ENCODE results near the gene FOXN3.
"Not testable (repeated sequence)": the region's sequence is repeated elsewhere in the genome, so short reads cannot be mapped to it uniquely, and the experiment has no call there.

The FOXN3 gene

DNA sequence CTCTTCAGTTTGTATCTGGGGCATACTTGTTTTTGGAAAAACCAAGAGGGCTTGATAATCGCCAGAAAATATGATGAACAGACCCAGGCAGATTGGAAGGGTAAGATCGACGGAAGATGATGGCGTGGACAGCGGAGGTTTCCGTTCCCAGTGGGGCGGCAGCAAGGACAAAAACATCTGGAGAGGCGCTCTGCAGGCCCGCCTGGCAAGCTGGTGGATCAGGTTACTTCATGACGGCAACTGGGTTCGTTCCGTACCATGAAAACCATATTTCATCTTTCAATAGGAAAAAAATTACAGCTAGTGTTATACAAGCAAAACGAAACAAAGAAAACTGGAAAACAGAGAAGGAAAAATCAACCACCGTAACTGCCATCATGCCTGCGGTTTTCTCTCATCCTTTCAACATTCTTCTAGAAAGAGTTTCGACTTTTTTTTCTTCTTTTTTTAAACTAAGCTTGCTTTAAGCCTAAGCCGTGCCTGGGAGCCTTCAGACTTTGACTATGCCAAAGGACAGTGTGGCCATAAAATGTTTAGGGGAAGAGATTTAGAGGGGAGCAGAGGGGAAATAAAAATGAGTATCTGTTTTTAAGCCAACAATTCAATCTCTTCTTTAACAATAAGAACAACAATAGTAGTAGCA, 210.5 kb downstream of the FOXN3 start:
- no peak for DNase-seq (ENCODE audit: low read depth in 2 of 3, low spot score in 1 of 3)

DNA sequence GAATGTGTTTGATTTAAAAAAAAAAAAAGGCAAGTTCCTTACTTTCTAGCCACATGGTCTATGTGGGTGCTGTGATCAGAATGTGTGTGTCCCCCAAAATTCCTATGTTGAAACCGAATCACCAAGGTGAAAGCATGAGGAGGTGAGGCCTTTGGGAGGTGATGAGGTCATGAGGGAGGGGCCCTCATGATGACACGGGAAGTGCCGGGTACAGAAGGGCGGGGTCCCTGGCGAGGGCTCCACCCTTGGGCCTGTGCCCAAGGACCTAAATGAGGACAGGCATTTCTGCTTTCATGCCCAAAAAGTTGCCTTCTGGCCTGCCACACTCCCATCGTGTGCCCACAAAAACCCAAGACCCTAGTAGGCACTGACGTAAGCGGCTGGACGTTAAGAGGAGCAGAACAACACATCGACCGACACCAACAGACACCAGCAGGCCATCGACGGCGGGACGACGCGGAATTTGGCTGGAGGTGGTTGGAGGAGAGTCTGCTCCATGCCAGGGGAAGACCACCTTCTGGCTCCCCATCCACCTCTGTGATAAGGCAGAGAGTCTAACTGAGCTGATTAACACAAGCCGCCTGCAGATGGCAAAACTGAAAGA, 211.8 kb downstream of the FOXN3 start:
- no peak for DNase-seq (ENCODE audit: low read depth in 2 of 3, low spot score in 1 of 3)

DNA sequence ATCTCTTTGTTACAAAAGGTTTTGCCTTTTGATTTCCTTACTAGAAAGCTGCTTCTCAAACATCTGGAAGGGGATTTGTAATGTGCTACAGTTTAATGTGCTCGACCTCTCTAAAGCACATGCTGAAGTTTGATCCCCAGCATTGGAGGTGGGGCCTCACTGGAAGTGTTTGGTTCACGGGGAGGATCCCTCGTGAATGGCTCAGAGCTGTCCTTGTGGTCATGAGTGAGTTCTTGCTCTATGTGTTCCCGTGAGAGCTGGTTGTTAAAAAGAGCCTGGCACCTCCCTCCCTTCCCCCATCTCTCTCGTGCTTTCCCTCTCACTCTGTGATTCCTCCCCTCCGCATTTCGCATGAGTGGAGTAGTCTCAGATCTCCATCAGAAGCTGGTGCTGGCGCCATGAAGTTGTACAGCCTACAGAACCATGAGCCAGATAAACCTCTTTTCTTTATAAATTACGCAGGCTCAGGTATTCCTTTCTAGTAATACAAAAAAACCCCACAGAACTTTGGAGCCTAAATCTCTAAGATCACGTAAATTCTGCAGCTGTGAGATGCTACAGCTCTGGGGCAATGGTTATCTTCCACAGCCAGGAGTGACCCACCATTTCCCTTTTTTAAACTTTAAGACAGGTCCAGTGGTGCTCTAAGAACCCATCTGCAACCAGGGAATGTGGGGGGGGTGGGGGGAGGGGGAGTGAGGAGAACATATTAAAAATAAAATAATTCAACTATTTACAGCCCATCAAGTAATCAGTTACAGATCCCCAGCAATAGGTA, 214.4 kb downstream of the FOXN3 start:
- no peak for DNase-seq (ENCODE audit: low read depth in 2 of 3, low spot score in 1 of 3)

- DNase-seq (ENCODE audit: low read depth in 2 of 3, low spot score in 1 of 3) = no peak
Observed at GRCh38 chr14:89201645-89202044, 215.4 kb downstream of the FOXN3 start.

GRCh38 chr14:89199357-89199756, 217.7 kb downstream of the FOXN3 start:
- not testable (repeated sequence) for DNase-seq (ENCODE audit: low read depth in 2 of 3, low spot score in 1 of 3)

DNA sequence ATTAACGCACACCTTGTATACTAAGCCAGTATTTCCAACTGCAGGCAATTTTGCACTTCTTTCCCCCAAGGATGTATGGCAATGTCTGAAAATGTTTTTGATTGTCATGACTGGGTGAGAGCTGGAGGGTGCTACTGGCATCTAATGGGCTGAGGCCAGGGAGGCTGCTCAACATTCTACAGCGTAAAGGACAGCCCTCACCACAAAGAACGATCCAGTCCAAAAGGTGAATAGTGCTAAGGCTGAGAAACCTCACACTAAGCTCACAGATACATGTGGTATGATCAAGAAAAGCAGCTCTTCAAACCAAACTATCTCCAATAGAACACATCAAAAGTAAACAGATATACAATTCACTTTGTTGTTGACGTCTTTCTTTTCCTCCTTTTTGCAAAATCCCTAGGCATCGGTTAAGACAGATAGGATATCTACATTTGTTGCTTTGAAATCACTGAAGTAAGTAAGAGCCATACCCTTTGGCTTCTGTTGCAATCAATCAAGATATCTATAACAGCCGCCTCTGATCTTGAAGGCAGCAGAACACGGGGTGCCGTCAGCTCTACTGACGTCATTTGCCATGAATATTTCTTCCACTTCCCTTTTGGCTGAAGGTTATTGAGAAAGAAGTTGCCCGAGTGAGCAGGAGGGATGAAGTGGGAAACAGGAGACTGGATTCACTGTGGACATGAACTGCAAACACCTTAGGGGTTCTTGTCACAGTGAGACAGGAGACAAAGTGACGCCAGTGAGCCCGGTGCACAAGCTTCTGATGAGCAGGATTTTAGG, 218.3 kb downstream of the FOXN3 start:
- DNase-seq (ENCODE audit: low read depth in 2 of 3, low spot score in 1 of 3) = no peak

DNA sequence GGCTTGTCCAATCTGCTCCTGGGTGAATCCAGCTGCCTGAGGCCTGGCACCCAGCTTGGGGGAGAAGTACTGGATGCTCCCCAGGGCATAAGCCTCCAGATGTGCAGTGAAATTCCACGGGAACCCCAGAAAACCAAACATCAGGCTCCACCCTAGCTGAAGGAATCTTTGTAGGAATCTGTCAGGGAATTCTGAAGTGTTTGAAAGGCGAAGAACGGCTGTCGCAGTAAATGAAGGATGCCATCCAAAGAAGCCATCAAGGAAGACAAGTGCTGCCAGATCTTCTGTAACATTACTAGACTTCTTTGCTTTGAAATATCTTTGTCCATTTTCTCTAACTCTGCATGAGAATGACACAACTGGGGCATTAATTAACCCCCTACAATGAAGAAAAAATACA, 219.4 kb downstream of the FOXN3 start:
- no peak for DNase-seq (ENCODE audit: low read depth in 2 of 3, low spot score in 1 of 3)

- no peak for DNase-seq (ENCODE audit: low read depth in 2 of 3, low spot score in 1 of 3)
Observed at GRCh38 chr14:89196545-89196944, 220.5 kb downstream of the FOXN3 start.

DNA sequence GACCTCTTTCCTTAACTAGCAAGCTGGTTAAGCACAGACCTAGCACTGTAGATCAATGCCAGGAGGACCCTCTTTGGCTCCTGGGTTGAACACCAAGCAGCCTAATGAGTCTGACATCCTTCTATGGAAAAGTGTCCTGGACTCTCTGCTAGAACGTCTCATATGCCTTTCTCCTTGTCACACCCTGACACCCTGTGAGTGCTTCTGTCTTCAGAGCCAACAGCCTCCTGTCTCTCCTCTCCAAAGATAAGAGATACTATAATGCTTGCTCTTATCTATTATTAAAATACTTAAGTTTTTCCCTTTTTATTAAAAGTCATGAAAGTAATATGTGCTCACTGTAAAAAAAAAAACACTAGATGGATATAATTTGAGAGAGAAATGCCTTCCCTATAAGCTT, 222.7 kb downstream of the FOXN3 start:
- no peak for DNase-seq (ENCODE audit: low read depth in 2 of 3, low spot score in 1 of 3)

GRCh38 chr14:89190765-89191513, 226.1 kb downstream of the FOXN3 start:
- DNase-seq (ENCODE audit: low read depth in 2 of 3, low spot score in 1 of 3) = no peak

- no peak for DNase-seq (ENCODE audit: low read depth in 2 of 3, low spot score in 1 of 3)
Observed at GRCh38 chr14:89188492-89188891, 228.5 kb downstream of the FOXN3 start.

- DNase-seq (ENCODE audit: low read depth in 2 of 3, low spot score in 1 of 3) = no peak
Observed at GRCh38 chr14:89187501-89187900, 229.5 kb downstream of the FOXN3 start.

- no peak for DNase-seq (ENCODE audit: low read depth in 2 of 3, low spot score in 1 of 3)
Observed at GRCh38 chr14:89186856-89187376, 230.1 kb downstream of the FOXN3 start.

DNA sequence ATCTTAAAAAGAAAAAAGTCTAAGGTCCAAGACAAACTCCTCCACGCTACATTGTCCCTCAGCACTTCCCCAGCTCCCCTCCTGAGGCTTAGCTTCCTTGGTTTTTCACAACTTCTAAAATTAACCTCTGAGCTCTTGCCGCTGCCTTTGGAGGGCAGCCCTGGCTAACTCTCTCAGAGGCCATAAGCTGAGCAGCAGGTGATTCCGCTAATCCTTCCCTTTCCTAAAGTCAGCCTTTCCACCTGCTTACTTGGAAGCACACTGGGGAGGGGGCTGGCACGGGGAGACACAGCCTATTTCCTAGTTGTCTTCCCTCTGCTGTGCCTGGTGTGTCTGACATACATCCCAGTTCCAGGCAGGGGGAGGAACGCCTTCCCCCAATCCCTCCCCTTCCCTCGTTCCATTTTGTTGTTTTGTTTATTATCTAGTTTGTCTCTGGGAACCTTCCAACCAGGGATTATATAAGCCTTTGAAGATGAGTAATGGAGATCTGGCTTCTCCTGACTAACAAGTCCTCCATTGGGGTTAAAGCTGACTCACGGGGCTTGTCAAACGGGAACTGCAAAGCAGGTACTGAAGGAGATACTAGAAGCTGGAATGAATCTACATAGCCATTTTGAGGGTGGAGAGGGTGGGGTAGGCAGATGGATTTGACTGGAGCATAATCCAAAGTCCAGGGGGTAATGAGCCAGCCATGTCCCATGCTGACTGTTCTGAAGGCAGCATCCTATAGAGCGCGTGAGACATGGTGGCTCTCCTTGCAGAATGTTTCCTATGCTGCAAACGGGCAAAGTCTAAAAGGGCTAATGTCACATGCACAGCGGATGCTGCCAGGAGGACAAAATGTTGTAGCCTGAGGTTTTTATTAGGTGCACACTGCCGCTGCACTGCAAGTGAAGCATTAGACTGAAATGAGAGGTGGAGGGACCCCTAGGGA, 230.8 kb downstream of the FOXN3 start:
- DNase-seq (ENCODE audit: low read depth in 2 of 3, low spot score in 1 of 3) = no peak

DNA sequence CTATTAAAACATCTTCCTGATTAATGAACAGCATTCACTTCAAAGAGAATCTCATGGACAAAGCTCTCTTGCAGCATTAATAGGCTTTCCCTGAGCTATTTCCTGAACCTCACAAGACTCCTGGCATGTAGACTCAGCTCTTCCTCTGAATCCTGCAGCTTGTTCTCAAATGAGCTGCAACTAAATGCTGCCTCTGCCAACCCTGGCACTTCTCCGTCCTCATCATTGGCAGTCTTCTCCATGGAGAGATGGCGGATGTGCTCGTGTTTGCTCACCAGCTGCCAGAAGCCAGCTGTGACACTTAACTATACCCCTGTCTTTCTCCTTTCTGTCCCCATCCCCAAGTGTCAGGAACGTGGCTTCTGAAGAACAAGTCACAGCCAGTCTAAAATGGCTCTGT, 232.1 kb downstream of the FOXN3 start:
- no peak for DNase-seq (ENCODE audit: low read depth in 2 of 3, low spot score in 1 of 3)

DNA sequence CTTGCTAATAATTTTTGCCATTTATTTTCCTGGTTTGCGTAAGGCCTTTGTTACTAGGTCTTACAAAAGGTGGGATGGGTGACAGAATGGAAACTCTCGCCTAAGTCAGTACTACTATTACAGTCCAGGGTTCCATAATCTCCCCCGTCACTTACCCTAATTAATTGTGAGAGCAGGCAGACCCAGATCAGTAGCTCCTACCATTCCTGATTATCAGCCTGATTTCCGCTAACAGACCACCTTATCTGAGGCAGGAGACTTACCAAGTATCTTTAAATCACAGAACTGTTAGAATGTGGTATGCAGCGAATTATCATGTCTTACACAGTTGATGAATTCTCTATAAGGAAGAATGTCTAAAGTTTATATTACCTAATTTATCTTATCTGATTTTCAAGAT, 234.7 kb downstream of the FOXN3 start:
- no peak for DNase-seq (ENCODE audit: low read depth in 2 of 3, low spot score in 1 of 3)

DNA sequence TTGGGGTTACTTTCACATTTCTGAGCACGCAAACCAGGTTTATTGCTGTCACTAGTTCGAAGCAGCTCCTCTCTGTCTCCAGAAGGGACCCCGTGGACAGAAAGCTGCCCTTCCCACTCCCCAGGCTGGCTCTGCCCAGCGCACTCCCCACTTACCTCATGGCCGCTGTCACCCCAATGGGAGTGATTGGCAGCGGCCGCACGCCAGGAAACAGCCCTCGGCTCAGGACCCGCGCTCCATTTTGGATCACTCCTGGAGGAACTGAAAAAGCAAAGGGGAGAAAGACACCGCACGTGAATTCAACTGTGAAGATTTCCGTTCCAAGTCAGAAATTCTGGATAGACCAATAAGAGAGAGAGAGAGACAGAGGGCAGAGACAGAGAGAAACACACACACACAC, 236.5 kb downstream of the FOXN3 start:
- DNase-seq (ENCODE audit: low read depth in 2 of 3, low spot score in 1 of 3) = no peak

DNA sequence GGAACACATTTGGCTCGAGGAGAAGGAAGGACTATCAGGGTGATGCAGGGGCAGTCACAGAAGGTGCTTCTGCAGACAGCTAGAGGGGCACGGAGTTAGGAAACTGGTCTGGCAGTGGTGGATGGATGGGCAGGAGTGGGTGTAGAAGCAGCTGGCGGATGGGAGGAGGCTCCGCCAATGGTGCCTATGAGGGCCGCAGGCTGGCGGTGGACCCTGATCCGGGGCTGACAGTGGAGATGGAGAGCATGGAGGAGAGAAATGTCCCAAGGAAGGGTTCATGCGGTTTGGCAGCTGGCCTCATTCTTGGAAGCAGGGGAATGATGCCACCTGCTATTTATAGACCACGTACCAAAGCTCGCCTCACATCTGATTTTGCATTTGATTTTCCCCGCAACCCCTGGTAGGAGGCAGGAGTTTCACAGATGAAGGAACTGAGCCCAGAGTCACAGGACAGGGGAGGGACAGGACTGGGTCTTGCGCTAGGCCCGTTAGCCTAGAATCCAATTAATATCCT, 237.1 kb downstream of the FOXN3 start:
- no peak for DNase-seq (ENCODE audit: low read depth in 2 of 3, low spot score in 1 of 3)

GRCh38 chr14:89178800-89179535, 238.1 kb downstream of the FOXN3 start:
- DNase-seq (ENCODE audit: low read depth in 2 of 3, low spot score in 1 of 3) = no peak
